ENCODE results near the gene SMCR8. TPM values are rescaled to one million over a fixed set of nuclear protein-coding genes. Genes with fewer than 3 reads are reported as not detected.

The SMCR8 gene
- total and polyA plus RNA-seq, 2 of the 4 experiments (the other 2 are of a cell fraction) = 7.1 to 10.9 TPM

DNA sequence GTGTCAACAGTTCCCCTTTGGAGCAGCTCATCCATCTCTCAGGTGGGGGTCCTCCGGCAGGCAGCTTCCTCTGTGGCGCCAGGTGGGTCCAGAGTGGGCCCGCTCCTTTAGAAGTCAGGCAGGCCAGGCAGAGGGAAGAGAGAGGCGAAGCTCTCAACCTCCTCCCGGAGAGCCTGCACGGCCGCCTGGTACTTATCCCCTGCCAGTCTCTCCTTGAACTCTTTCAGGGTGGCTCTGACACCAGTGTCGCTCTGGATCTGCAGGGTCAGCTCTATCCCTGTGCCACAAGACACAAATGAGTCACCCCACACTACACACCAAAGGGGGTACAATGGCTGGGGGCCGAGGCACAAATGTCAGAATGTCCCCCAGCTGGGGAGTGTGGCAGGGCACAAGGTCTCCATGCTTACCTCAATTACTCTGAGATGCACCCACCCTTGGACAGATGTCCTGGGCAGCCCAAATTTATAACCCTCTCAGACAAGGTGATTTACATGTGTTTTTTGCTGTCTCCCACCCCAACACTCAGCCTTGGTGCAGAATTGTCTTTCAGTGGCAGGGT, 13.6 kb downstream of the SMCR8 start:
- H2AK5ac ChIP-seq (ENCODE audit: low read depth, low read length) = no peak overlapping the region
- no peak overlapping the region for H2AFZ ChIP-seq (replicated peaks; ENCODE audit: low read length, poor library complexity)
- peaks cover 27% of the 10 kb centered on the region for H3K36me3 ChIP-seq (ENCODE audit: control insufficient read depth, insufficient read depth, low read length)
- no peak overlapping the region for H3K56ac ChIP-seq (ENCODE audit: extremely low read depth, insufficient read depth, low read length)
- H3K4ac ChIP-seq (ENCODE audit: low read depth, low read length) = no peak overlapping the region
- H3K18ac ChIP-seq (ENCODE audit: low read depth, low read length) = no peak overlapping the region
- ATAC-seq (ENCODE audit: low read depth) = no peak
- no peak overlapping the region for H2BK5ac ChIP-seq (ENCODE audit: low read depth, low read length, poor library complexity, severe bottlenecking)
- dilution Hi-C loops (cut with HindIII; ENCODE audit: low sequenced_read_pairs, unreplicated experiment) (no loop called here), in situ Hi-C loops (cut with MboI; ENCODE audit: low sequenced_read_pairs) (no loop called here), intact Hi-C loops (cut with micrococcal nuclease) (no loop called here)
- H2BK20ac ChIP-seq (ENCODE audit: low read depth, low read length) = no peak overlapping the region
- H2AK9ac ChIP-seq (replicated peaks; ENCODE audit: low read depth, low read length, poor library complexity) = no peak overlapping the region
- no peak overlapping the region for H3K9ac ChIP-seq (ENCODE audit: low read depth, low read length)
- TF ChIP-seq CHD1 (IDR thresholded peaks at IDR 0.05; ENCODE audit: low read depth, low read length) = no peak
- TF ChIP-seq MAZ (IDR thresholded peaks at IDR 0.05; ENCODE audit: borderline replicate concordance, low read depth, low read length) = no peak
- TF ChIP-seq RCOR1 (IDR thresholded peaks at IDR 0.05; ENCODE audit: insufficient replicate concordance, low read length) = no peak
- TF ChIP-seq RFX5 (IDR thresholded peaks at IDR 0.05; ENCODE audit: low read depth, low read length) = no peak
- no peak for TF ChIP-seq POLR2A (IDR thresholded peaks at IDR 0.05; ENCODE audit: low read depth, low read length)
- no peak for TF ChIP-seq FOS (IDR thresholded peaks at IDR 0.05; ENCODE audit: low read depth, low read length)
- TF ChIP-seq BHLHE40 (IDR thresholded peaks at IDR 0.05; ENCODE audit: low read depth, low read length) = no peak
- TF ChIP-seq NFE2L2 (IDR thresholded peaks at IDR 0.05; ENCODE audit: low read depth, low read length) = no peak
- TF ChIP-seq MAFK (IDR thresholded peaks at IDR 0.05; ENCODE audit: low read depth, low read length) = no peak
- no peak overlapping the region for H3K4me3 ChIP-seq (ENCODE audit: insufficient read depth, low read depth, low read length)
- BruUV-seq (replicated peaks) = no TSS peak
- no peak overlapping the region for H3K23ac ChIP-seq (ENCODE audit: low read depth, low read length)
- H3K27ac ChIP-seq (ENCODE audit: insufficient read depth, low read length) = no peak overlapping the region
- H3K4me2 ChIP-seq (ENCODE audit: low read depth, low read length) = no peak overlapping the region
- H3K9me1 ChIP-seq (ENCODE audit: insufficient read depth, low read length) = peaks cover 7% of the 10 kb centered on the region
- POLR2A ChIA-PET (ENCODE audit: unreplicated experiment) = no interaction called here
- H2BK15ac ChIP-seq (ENCODE audit: low read depth, low read length) = no peak overlapping the region
- no peak overlapping the region for H3K14ac ChIP-seq (replicated peaks; ENCODE audit: low read depth, low read length)
- H4K5ac ChIP-seq (ENCODE audit: low read depth, low read length) = no peak overlapping the region
- H4K8ac ChIP-seq (ENCODE audit: low read depth in 2 of 2, low read length in 2 of 2) = no peak overlapping the region
- H3K27me3 ChIP-seq (ENCODE audit: control insufficient read depth, insufficient read depth, low read length) = no peaks in the 10 kb centered on the region
- H3K79me1 ChIP-seq (ENCODE audit: low read depth in 1 of 2, low read length in 2 of 2) = peaks cover 10 to 11% of the 10 kb centered on the region in 2 experiments; a peak in 3 of 4 replicates
- no peak overlapping the region for H4K91ac ChIP-seq (ENCODE audit: insufficient read depth, low read depth, low read length)
- no peak for DNase-seq
- CTCF ChIA-PET = no interaction called here
- peaks cover 4% of the 10 kb centered on the region; the same call in 1 of the 2 replicates for H3K4me1 ChIP-seq (ENCODE audit: control insufficient read depth, insufficient read depth, low read length)
- no peaks in the 10 kb centered on the region for H3K9me3 ChIP-seq (ENCODE audit: control insufficient read depth, insufficient read depth, low read length)
- WGBS, 2 experiments (ENCODE audit: extremely low coverage in 2 of 2, insufficient read length in 1 of 2) = 86% methylated on average over 4 of the region's 9 CpGs; no CpG with 5 or more reads in 1 of the 2 experiments
- H4K20me1 ChIP-seq (ENCODE audit: insufficient read depth, low read length) = 0 out of 2 replicates have a peak, but pooled peaks cover 5% of the 10 kb centered on the region
- H2BK120ac ChIP-seq (ENCODE audit: low read depth, low read length) = no peak overlapping the region

Measured in IMR-90 (cell line).